GM23338 (cell line): ENCODE data around the gene CEP55. TPM values are rescaled to one million over a fixed set of nuclear protein-coding genes. Genes with fewer than 3 reads are reported as not detected.

Experiments used
- ATAC-seq: fragments of 200-7000 bp; cut with Tn5 transposase; 3 replicates; pipeline ENCODE4 v1.9.1; 2020
- DNase-seq: peaks from one replicate; pipeline ENCODE4 v3.0.0-alpha.2; 2015; ENCODE audit warnings: low spot score
- H2AFZ ChIP-seq: fragments of 200-600 bp; sonication (generic); 2 replicates; pipeline ENCODE4 v1.8.0; 2016; ENCODE audit warnings: antibody characterized with exemption, mild to moderate bottlenecking, moderate library complexity
- H3F3A ChIP-seq: fragments of 200-600 bp; sonication (generic); replicated peaks from 2 replicates; pipeline ENCODE4 v1.8.0; 2017; ENCODE audit warnings: antibody characterized with exemption, mixed run types, low read depth
- H3K27ac ChIP-seq: fragments of 200-600 bp; sonication (generic); 2 replicates; pipeline ENCODE4 v1.6.1; 2016; ENCODE audit warnings: low read depth
- H3K27me3 ChIP-seq: fragments of 200-600 bp; sonication (generic); 2 replicates; pipeline ENCODE4 v1.8.0; 2016; ENCODE audit warnings: mild to moderate bottlenecking, mixed run types, moderate library complexity; ENCODE audit not compliant: insufficient read depth
- H3K36me3 ChIP-seq: fragments of 200-600 bp; sonication (generic); 2 replicates; pipeline ENCODE4 v1.8.0; 2016; ENCODE audit warnings: mild to moderate bottlenecking; ENCODE audit not compliant: insufficient read depth
- H3K4me1 ChIP-seq: fragments of 200-600 bp; sonication (generic); 2 replicates; pipeline ENCODE4 v1.8.0; 2016; ENCODE audit warnings: mild to moderate bottlenecking, moderate library complexity; ENCODE audit not compliant: insufficient read depth
- H3K4me2 ChIP-seq: fragments of 200-600 bp; sonication (generic); 2 replicates; pipeline ENCODE4 v1.7.1; 2017; ENCODE audit warnings: mixed run types
- H3K4me3 ChIP-seq: fragments of 200-600 bp; sonication (generic); 2 replicates; pipeline ENCODE4 v1.6.1; 2016; ENCODE audit warnings: mixed run types
- H3K79me2 ChIP-seq: fragments of 200-600 bp; sonication (generic); replicated peaks from 2 replicates; pipeline ENCODE4 v1.8.0; 2017; ENCODE audit warnings: mild to moderate bottlenecking; ENCODE audit not compliant: insufficient read depth
- H3K9me2 ChIP-seq: fragments of 200-600 bp; sonication (generic); 2 replicates; pipeline ENCODE4 v1.8.0; 2017; ENCODE audit not compliant: insufficient read depth
- H4K20me1 ChIP-seq: fragments of 200-600 bp; sonication (generic); replicated peaks from 2 replicates; pipeline ENCODE4 v1.8.0; 2017; ENCODE audit warnings: mild to moderate bottlenecking; ENCODE audit not compliant: insufficient read depth
- H3K27ac Mint-ChIP-seq: 2 replicates; pipeline ENCODE4 v1.8.0; 2020; ENCODE audit warnings: inconsistent platforms, mild to moderate bottlenecking, moderate library complexity, mixed read lengths
- H3K27me3 Mint-ChIP-seq: 3 replicates; pipeline ENCODE4 v1.8.0; 2022; ENCODE audit warnings: low read depth, mild to moderate bottlenecking, moderate library complexity, mixed read lengths, inconsistent platforms; ENCODE audit not compliant: insufficient read depth, poor library complexity
- H3K36me3 Mint-ChIP-seq: 3 replicates; pipeline ENCODE4 v1.8.0; 2021; ENCODE audit warnings: low read depth, mild to moderate bottlenecking, inconsistent platforms, moderate library complexity, mixed read lengths
- H3K4me1 Mint-ChIP-seq: 3 replicates; pipeline ENCODE4 v1.8.0; 2020; ENCODE audit warnings: mild to moderate bottlenecking, inconsistent platforms, mixed read lengths
- H3K4me3 Mint-ChIP-seq: 3 replicates; pipeline ENCODE4 v1.8.0; 2021; ENCODE audit warnings: moderate library complexity, mild to moderate bottlenecking, inconsistent platforms, mixed read lengths
- H3K9me3 Mint-ChIP-seq: 3 replicates; pipeline ENCODE4 v1.8.0; 2020; ENCODE audit warnings: moderate library complexity, mild to moderate bottlenecking, inconsistent platforms, mixed read lengths
- CREB1 ChIP-seq: fragments of 250-450 bp; sonication (Bioruptor Pico); IDR thresholded peaks from 2 replicates; pipeline ENCODE4 v1.5.0; 2020; ENCODE audit warnings: low read depth, mild to moderate bottlenecking, moderate library complexity
- EZH2 ChIP-seq: fragments of 200-600 bp; sonication (generic); IDR thresholded peaks from one replicate; pipeline ENCODE4 v1.8.0; 2017; ENCODE audit warnings: antibody characterized with exemption, mild to moderate bottlenecking, low read depth; ENCODE audit not compliant: unreplicated experiment
- EZH2phosphoT487 ChIP-seq: fragments of 200-600 bp; sonication (generic); IDR thresholded peaks from one replicate; pipeline ENCODE4 v1.8.1; 2018; ENCODE audit warnings: antibody characterized with exemption; ENCODE audit not compliant: unreplicated experiment
- JUNB ChIP-seq: IDR thresholded peaks from one replicate; pipeline ENCODE4 v1.6.1; 2016; ENCODE audit warnings: antibody characterized with exemption; ENCODE audit not compliant: unreplicated experiment
- NANOG ChIP-seq: IDR thresholded peaks from 2 replicates; pipeline ENCODE4 v1.6.1; 2016; ENCODE audit warnings: antibody characterized with exemption, borderline replicate concordance
- POLR2AphosphoS5 ChIP-seq: IDR thresholded peaks from 2 replicates; pipeline ENCODE4 v1.6.1; 2016; ENCODE audit warnings: antibody characterized with exemption, low read depth
- REST ChIP-seq: IDR thresholded peaks from one replicate; pipeline ENCODE4 v1.6.1; 2018; ENCODE audit warnings: antibody characterized with exemption; ENCODE audit not compliant: unreplicated experiment
- STAT1 ChIP-seq: IDR thresholded peaks from one replicate; pipeline ENCODE4 v1.6.1; 2016; ENCODE audit warnings: antibody characterized with exemption; ENCODE audit not compliant: unreplicated experiment
- ZNF114 ChIP-seq: fragments of 250-450 bp; sonication (Bioruptor Pico); IDR thresholded peaks from 2 replicates; pipeline ENCODE4 v1.5.0; 2020; ENCODE audit warnings: mild to moderate bottlenecking, moderate library complexity
- ZNF331 ChIP-seq: fragments of 250-450 bp; sonication (Bioruptor Pico); IDR thresholded peaks from 2 replicates; pipeline ENCODE4 v1.5.0; 2020; ENCODE audit warnings: low read depth, mild to moderate bottlenecking, moderate library complexity
- ZNF462 ChIP-seq: fragments of 250-450 bp; sonication (Bioruptor Pico); IDR thresholded peaks from 2 replicates; pipeline ENCODE4 v1.5.0; 2020; ENCODE audit warnings: mild to moderate bottlenecking, moderate library complexity
- polyA plus RNA-seq: library from polyadenylated mRNA; unstranded; fragments of >200 nt; fragmentation: Nextera tagmentation; extraction: Ambion mirVana; gene quantifications from 2 replicates; pipeline ENCODE4 v1.2.1, GENCODE V29; 2016
- total RNA-seq: library from RNA; depleted of rRNA; stranded (reverse); fragments of >200 nt; shearing (Covaris generic); gene quantifications from 2 replicates; pipeline ENCODE4 v1.2.3, GENCODE V29; 2014
- TF ChIP-seq, protein P1 (sequence below), 2 experiments: fragments of 200-600 bp in 1 of 2; sonication (generic) in 1 of 2; conservative IDR thresholded peaks; 2 replicates each; pipeline versions ENCODE4 v1.5.1 to v1.6.1; 2016 to 2017; ENCODE audit warnings: antibody characterized with exemption in 2 of 2, low read depth in 2 of 2, mild to moderate bottlenecking in 2 of 2, moderate library complexity in 1 of 2
- TF ChIP-seq, protein P2 (sequence below): IDR thresholded peaks from 2 replicates; pipeline ENCODE4 v1.6.1; 2016; ENCODE audit warnings: antibody characterized with exemption

CEP55 gene
- total and polyA plus RNA-seq, 2 experiments from 2014 or later, result 12.4 to 22.4 TPM

GRCh38 chr10:93495654-93496321, 624 bp upstream of the CEP55 start:
- DNase-seq (peak; percentile 17), ATAC-seq (peak; percentile 56)
- Mint-ChIP-seq H3K27me3 (peaks cover 2% of the 10 kb centered on the region), H3K36me3 (peaks cover 8% of the 10 kb centered on the region; the same call in 1 of the 3 replicates), H3K4me1 (peaks cover 13% of the 10 kb centered on the region), H3K9me3 (no peaks in the 10 kb centered on the region), H3K27ac (no peak overlapping the region), H3K4me3 (peak overlapping the region; percentile 93)
- Histone ChIP-seq H4K20me1 (no peaks in the 10 kb centered on the region), H3K27me3 (peaks cover 16% of the 10 kb centered on the region), H3K4me1 (peaks cover 16% of the 10 kb centered on the region; the same call in 1 of the 2 replicates), H3K4me3 (peak overlapping the region; percentile 93), H3F3A (no peaks in the 10 kb centered on the region), H3K4me2 (peak overlapping the region; percentile 86), H3K36me3 (no peaks in the 10 kb centered on the region), H3K9me2 (no peaks in the 10 kb centered on the region), H3K27ac (no peak overlapping the region), H3K79me2 (peaks cover 29% of the 10 kb centered on the region), H2AFZ (peak overlapping the region; percentile 99)
- TF ChIP-seq POLR2AphosphoS5, result no peak
- TF ChIP-seq, protein P1, sequence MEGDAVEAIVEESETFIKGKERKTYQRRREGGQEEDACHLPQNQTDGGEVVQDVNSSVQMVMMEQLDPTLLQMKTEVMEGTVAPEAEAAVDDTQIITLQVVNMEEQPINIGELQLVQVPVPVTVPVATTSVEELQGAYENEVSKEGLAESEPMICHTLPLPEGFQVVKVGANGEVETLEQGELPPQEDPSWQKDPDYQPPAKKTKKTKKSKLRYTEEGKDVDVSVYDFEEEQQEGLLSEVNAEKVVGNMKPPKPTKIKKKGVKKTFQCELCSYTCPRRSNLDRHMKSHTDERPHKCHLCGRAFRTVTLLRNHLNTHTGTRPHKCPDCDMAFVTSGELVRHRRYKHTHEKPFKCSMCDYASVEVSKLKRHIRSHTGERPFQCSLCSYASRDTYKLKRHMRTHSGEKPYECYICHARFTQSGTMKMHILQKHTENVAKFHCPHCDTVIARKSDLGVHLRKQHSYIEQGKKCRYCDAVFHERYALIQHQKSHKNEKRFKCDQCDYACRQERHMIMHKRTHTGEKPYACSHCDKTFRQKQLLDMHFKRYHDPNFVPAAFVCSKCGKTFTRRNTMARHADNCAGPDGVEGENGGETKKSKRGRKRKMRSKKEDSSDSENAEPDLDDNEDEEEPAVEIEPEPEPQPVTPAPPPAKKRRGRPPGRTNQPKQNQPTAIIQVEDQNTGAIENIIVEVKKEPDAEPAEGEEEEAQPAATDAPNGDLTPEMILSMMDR (conservative IDR thresholded peaks at IDR 0.05; ENCODE audit: low read depth in 2 of 2), result no peak
- no peak for TF ChIP-seq NANOG
- no peak for TF ChIP-seq ZNF331 (CRISPR knock-in tag)
- TF ChIP-seq ZNF114 (CRISPR knock-in tag), result no peak
- no peak for TF ChIP-seq REST
- TF ChIP-seq EZH2, result no peak
- no peak for TF ChIP-seq STAT1
- no peak for TF ChIP-seq EZH2phosphoT487
- no peak for TF ChIP-seq JUNB
- TF ChIP-seq ZNF462 (CRISPR knock-in tag), result no peak
- no peak for TF ChIP-seq CREB1
- TF ChIP-seq, protein P2, sequence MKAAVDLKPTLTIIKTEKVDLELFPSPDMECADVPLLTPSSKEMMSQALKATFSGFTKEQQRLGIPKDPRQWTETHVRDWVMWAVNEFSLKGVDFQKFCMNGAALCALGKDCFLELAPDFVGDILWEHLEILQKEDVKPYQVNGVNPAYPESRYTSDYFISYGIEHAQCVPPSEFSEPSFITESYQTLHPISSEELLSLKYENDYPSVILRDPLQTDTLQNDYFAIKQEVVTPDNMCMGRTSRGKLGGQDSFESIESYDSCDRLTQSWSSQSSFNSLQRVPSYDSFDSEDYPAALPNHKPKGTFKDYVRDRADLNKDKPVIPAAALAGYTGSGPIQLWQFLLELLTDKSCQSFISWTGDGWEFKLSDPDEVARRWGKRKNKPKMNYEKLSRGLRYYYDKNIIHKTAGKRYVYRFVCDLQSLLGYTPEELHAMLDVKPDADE, result no peak
